DND-41 (cell line): Measurements from ENCODE around the gene BTLA.
"Not testable (repeated sequence)": the region's sequence is repeated elsewhere in the genome, so short reads cannot be mapped to it uniquely, and the experiment has no call there.

ENCODE experiments used
- ATAC-seq: fragments of 200-7000 bp; cut with Tn5 transposase; 3 replicates; pipeline ENCODE4 v1.9.1; 2021; ENCODE audit warnings: low read depth; ENCODE audit not compliant: insufficient read depth
- DNase-seq: peaks from one replicate; pipeline ENCODE4 v3.0.0-alpha.2; 2020
- H2AFZ ChIP-seq: 2 replicates; pipeline ENCODE4 v1.6.0; 2012; ENCODE audit warnings: low read depth, low read length
- H3K27ac ChIP-seq: 2 replicates; pipeline ENCODE4 v1.5.1; 2012; ENCODE audit warnings: low read length, inconsistent platforms
- H3K27me3 ChIP-seq: fragments of 200-600 bp; sonication (generic); 2 replicates; pipeline ENCODE4 v1.6.0; 2012; ENCODE audit warnings: low read length, mild to moderate bottlenecking, inconsistent platforms; ENCODE audit not compliant: insufficient read depth, poor library complexity
- H3K36me3 ChIP-seq: 2 replicates; pipeline ENCODE4 v1.5.1; 2012; ENCODE audit warnings: low read length, inconsistent platforms; ENCODE audit not compliant: insufficient read depth
- H3K4me1 ChIP-seq: 2 replicates; pipeline ENCODE4 v1.5.1; 2012; ENCODE audit warnings: mild to moderate bottlenecking, low read length; ENCODE audit not compliant: insufficient read depth
- H3K4me2 ChIP-seq: 2 replicates; pipeline ENCODE4 v1.6.0; 2012; ENCODE audit warnings: mild to moderate bottlenecking, moderate library complexity, low read length, inconsistent platforms; ENCODE audit not compliant: insufficient read depth
- H3K4me3 ChIP-seq, 2 experiments: fragments of 200-600 bp in 1 of 2; shearing (Covaris generic) in 1 of 2; 2 replicates each; pipeline ENCODE4 v1.5.1; 2012 to 2016; ENCODE audit warnings: inconsistent platforms in 2 of 2, low read length in 2 of 2, mild to moderate bottlenecking in 2 of 2, low read depth in 1 of 2, moderate library complexity in 1 of 2
- H3K79me2 ChIP-seq: 2 replicates; pipeline ENCODE4 v1.6.0; 2012; ENCODE audit warnings: low read length, inconsistent platforms; ENCODE audit not compliant: insufficient read depth
- H3K9ac ChIP-seq: 2 replicates; pipeline ENCODE4 v1.6.0; 2012; ENCODE audit warnings: low read depth, mild to moderate bottlenecking, inconsistent platforms, low read length, moderate library complexity
- H3K9me3 ChIP-seq: 2 replicates; pipeline ENCODE4 v1.5.1; 2012; ENCODE audit warnings: low read length, moderate library complexity, mild to moderate bottlenecking, inconsistent platforms; ENCODE audit not compliant: insufficient read depth, severe bottlenecking
- H4K20me1 ChIP-seq: 2 replicates; pipeline ENCODE4 v1.6.0; 2012; ENCODE audit warnings: low read length; ENCODE audit not compliant: insufficient read depth
- EZH2 ChIP-seq: IDR thresholded peaks from 3 replicates; pipeline ENCODE4 v1.6.1; 2012; ENCODE audit warnings: borderline replicate concordance, low read depth, mild to moderate bottlenecking, moderate library complexity, low read length, inconsistent platforms; ENCODE audit not compliant: severe bottlenecking
- TF ChIP-seq, protein P1 (sequence below): IDR thresholded peaks from 2 replicates; pipeline ENCODE4 v1.5.1; 2012; ENCODE audit warnings: borderline replicate concordance, low read length, moderate library complexity, mild to moderate bottlenecking; ENCODE audit not compliant: poor library complexity, severe bottlenecking; ENCODE audit errors: extremely low read depth

The BTLA gene

DNA sequence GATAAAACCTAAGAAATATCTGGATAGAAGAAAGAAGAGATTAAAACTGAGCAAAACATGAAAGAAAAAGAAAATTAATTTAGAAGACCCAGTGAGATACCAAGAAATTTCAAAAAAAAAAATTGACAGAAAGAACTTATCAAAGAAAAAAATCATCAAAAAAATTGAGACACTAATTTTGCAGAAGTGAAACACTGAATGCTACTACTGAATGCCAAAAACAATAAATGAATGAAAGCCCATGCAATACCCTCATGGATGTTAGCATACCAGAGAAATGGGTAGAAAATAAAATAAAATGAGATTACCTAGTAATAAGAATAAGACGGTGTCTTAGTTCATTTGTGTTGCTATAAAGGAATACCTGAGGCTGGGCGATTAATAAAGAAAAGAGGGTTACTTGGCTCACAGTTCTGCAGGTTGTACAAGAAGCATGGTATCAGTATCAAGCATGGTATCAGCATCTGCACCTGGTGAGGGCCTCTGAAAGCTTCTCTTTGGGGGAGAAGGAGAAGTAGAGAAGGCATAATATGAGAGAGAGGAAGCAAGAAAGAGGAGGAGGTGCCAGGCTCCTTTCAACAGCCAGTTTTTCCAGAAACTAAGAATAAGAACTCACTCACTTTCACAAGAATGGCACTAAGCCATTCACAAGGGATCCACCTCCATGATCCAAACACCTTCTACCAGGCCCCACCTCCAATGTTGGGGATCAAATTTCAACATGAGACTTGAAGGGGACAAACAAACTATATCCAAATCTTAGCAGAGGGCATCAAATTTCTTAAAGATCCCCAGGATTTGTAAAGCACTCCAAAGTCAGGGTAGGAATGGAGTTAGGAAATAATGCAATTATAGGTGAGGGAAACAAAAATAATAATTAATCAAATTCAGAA is 73.2 kb downstream of the BTLA start:
- no peak overlapping the region for H3K27ac ChIP-seq
- no peak overlapping the region for H2AFZ ChIP-seq
- H3K79me2 ChIP-seq = no peaks in the 10 kb centered on the region
- no peaks in the 10 kb centered on the region for H3K4me1 ChIP-seq
- DNase-seq (no peak), ATAC-seq (no peak)
- H3K9me3 ChIP-seq = no peaks in the 10 kb centered on the region
- no peak overlapping the region for H3K4me2 ChIP-seq
- no peak overlapping the region for H3K9ac ChIP-seq
- H3K27me3 ChIP-seq = no peaks in the 10 kb centered on the region
- TF ChIP-seq, protein P1, sequence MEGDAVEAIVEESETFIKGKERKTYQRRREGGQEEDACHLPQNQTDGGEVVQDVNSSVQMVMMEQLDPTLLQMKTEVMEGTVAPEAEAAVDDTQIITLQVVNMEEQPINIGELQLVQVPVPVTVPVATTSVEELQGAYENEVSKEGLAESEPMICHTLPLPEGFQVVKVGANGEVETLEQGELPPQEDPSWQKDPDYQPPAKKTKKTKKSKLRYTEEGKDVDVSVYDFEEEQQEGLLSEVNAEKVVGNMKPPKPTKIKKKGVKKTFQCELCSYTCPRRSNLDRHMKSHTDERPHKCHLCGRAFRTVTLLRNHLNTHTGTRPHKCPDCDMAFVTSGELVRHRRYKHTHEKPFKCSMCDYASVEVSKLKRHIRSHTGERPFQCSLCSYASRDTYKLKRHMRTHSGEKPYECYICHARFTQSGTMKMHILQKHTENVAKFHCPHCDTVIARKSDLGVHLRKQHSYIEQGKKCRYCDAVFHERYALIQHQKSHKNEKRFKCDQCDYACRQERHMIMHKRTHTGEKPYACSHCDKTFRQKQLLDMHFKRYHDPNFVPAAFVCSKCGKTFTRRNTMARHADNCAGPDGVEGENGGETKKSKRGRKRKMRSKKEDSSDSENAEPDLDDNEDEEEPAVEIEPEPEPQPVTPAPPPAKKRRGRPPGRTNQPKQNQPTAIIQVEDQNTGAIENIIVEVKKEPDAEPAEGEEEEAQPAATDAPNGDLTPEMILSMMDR = no peak
- no peak overlapping the region for H3K4me3 ChIP-seq
- H4K20me1 ChIP-seq = no peaks in the 10 kb centered on the region
- H3K36me3 ChIP-seq = no peaks in the 10 kb centered on the region

- H4K20me1 ChIP-seq = no peaks in the 10 kb centered on the region
- H3K27ac ChIP-seq = no peak overlapping the region
- no peak overlapping the region for H3K4me3 ChIP-seq
- H3K4me2 ChIP-seq = no peak overlapping the region
- H3K79me2 ChIP-seq = no peaks in the 10 kb centered on the region
- DNase-seq (no peak), ATAC-seq (no peak)
- H3K27me3 ChIP-seq = no peaks in the 10 kb centered on the region
- TF ChIP-seq, protein P1 = no peak
- no peak for TF ChIP-seq EZH2
- no peak overlapping the region for H2AFZ ChIP-seq
- no peaks in the 10 kb centered on the region for H3K4me1 ChIP-seq
- H3K36me3 ChIP-seq = no peaks in the 10 kb centered on the region
- H3K9ac ChIP-seq = no peak overlapping the region
- no peaks in the 10 kb centered on the region for H3K9me3 ChIP-seq
These were observed 73.9 kb downstream of the BTLA start for GRCh38 chr3:112425382-112425781.

DNA sequence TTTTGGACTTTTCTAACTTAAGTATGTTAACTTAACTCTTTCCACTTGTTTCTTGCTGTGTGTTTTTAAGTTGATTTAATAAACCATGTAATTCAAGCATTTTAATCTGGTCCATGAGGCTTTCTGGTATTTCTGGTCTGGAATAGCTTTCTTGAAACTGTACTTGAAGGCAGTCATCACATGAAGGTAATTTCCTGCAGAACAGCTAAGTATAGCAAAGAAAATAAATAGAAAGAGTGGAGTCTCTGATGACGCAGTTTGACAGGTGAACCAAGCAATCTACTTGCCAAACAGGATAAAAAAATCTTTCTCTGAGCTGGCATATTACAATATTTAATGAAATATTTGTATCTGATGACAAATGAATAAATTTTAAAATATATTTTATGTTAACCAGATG is 74.9 kb downstream of the BTLA start:
- H3K27ac ChIP-seq = no peak overlapping the region

GRCh38 chr3:112422921-112423320 is 76.4 kb downstream of the BTLA start:
- not testable (repeated sequence) for H3K4me1 ChIP-seq, H3K27ac ChIP-seq, H3K79me2 ChIP-seq, H3K4me3 ChIP-seq, H3K36me3 ChIP-seq, H4K20me1 ChIP-seq, H3K9me3 ChIP-seq, H2AFZ ChIP-seq, ATAC-seq, H3K27me3 ChIP-seq, H3K9ac ChIP-seq, H3K4me2 ChIP-seq, DNase-seq

More for the DNA sequence above, 74.9 kb downstream of the BTLA start:
- no peaks in the 10 kb centered on the region for H3K36me3 ChIP-seq
- DNase-seq (no peak), ATAC-seq (no peak)
- no peaks in the 10 kb centered on the region for H4K20me1 ChIP-seq
- no peak overlapping the region for H3K9ac ChIP-seq
- no peak overlapping the region for H3K4me3 ChIP-seq
- no peaks in the 10 kb centered on the region for H3K79me2 ChIP-seq
- no peaks in the 10 kb centered on the region for H3K27me3 ChIP-seq
- H3K4me1 ChIP-seq = no peaks in the 10 kb centered on the region
- no peak for TF ChIP-seq EZH2
- TF ChIP-seq, protein P1 = no peak
- no peak overlapping the region for H2AFZ ChIP-seq
- no peaks in the 10 kb centered on the region for H3K9me3 ChIP-seq
- no peak overlapping the region for H3K4me2 ChIP-seq

GRCh38 chr3:112418526-112418925 is 80.7 kb downstream of the BTLA start:
- H3K9ac ChIP-seq, H3K27me3 ChIP-seq, DNase-seq, ATAC-seq, H3K4me2 ChIP-seq, H3K4me1 ChIP-seq, H2AFZ ChIP-seq, H3K9me3 ChIP-seq, H3K27ac ChIP-seq, H3K79me2 ChIP-seq, H3K36me3 ChIP-seq, H3K4me3 ChIP-seq, H4K20me1 ChIP-seq: not testable (repeated sequence)
